Measurements from ENCODE around the gene AIP. TPM values are rescaled to one million over a fixed set of nuclear protein-coding genes. Genes with fewer than 3 reads are reported as not detected.
"Not testable (repeated sequence)": the region's sequence is repeated elsewhere in the genome, so short reads cannot be mapped to it uniquely, and the experiment has no call there.

AIP gene
- total RNA-seq, 6 donors from 2014 or later: 51.1 to 101 (median 75.3) TPM

DNA sequence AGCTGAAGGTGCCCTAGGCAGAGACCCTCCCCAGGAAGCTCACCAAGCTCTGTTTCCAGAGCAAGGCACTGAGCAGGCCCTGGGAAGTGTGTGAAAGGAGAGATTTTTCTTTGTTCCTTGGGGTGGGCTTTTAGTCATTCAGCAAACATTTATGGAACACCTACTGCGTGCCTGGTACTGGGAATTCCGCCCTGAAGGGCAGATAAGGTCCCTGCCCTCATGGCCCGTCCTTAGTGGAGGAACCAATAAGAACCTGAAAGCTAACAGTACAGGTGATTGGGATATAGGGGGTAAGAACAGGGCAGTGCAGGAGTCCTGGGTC, 17.7 kb upstream of the AIP start:
- TF ChIP-seq, protein P1, sequence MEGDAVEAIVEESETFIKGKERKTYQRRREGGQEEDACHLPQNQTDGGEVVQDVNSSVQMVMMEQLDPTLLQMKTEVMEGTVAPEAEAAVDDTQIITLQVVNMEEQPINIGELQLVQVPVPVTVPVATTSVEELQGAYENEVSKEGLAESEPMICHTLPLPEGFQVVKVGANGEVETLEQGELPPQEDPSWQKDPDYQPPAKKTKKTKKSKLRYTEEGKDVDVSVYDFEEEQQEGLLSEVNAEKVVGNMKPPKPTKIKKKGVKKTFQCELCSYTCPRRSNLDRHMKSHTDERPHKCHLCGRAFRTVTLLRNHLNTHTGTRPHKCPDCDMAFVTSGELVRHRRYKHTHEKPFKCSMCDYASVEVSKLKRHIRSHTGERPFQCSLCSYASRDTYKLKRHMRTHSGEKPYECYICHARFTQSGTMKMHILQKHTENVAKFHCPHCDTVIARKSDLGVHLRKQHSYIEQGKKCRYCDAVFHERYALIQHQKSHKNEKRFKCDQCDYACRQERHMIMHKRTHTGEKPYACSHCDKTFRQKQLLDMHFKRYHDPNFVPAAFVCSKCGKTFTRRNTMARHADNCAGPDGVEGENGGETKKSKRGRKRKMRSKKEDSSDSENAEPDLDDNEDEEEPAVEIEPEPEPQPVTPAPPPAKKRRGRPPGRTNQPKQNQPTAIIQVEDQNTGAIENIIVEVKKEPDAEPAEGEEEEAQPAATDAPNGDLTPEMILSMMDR (IDR thresholded peaks at IDR 0.05): no peak
- TF ChIP-seq EP300 (IDR thresholded peaks at IDR 0.05): no peak
- TF ChIP-seq POLR2A (IDR thresholded peaks at IDR 0.05): no peak
- no peak for TF ChIP-seq POLR2AphosphoS5 (IDR thresholded peaks at IDR 0.05)
- DNase-seq: no peak

DNA sequence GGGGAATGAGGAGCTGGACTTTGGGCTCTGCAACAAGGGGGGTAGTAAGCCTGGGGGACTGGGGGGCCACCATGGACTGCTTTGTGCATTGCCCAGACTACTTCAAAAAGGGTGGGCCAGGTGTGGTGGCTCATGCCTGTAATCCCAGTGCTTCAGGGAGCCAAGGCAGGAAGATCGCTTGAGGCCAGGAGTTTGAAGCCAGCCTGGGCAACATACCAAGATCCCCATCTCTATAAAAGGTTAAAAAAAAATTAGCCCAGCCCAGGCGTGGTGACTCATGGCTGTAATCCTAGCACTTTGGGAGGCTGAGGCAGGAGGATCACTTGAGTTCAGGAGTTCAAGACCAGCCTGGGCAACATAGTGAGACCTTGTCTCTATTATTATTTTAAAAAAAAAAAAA, 17.3 kb upstream of the AIP start:
- not testable (repeated sequence) for DNase-seq; H3K36me3 ChIP-seq; H3K27me3 ChIP-seq; H3K9me3 ChIP-seq; ATAC-seq (ENCODE audit: low FRiP score in 2 of 2)
- 71 to 81% methylated on average over 2 of the region's 2 CpGs for WGBS, 2 donors
- peak overlapping the region; percentile 85 to 96 (median 92) for H3K27ac ChIP-seq
- H3K4me1 ChIP-seq: peaks cover 33 to 53% (median 40%) of the 10 kb centered on the region in 4 donors
- H3K4me3 ChIP-seq: peak overlapping the region in 2 of 4 donors; percentile 54 to 57

More for the DNA sequence above, 17.7 kb upstream of the AIP start:
- Histone ChIP-seq H3K9me3 (no peaks in the 10 kb centered on the region), H3K27me3 (no peaks in the 10 kb centered on the region), H3K4me3 (peak overlapping the region; percentile 54 to 60 (median 58)), H3K27ac (peak overlapping the region; percentile 85 to 96 (median 92)), H3K4me1 (peaks cover 33 to 53% (median 40%) of the 10 kb centered on the region in 4 donors), H3K36me3 (no peaks in the 10 kb centered on the region)
- ATAC-seq (ENCODE audit: low FRiP score in 2 of 2): no peak
- 46 to 59% methylated on average over 3 of the region's 3 CpGs for WGBS, 2 donors

- Histone ChIP-seq H3K4me3 (no peak overlapping the region), H3K9me3 (no peaks in the 10 kb centered on the region), H3K27ac (peak overlapping the region in 1 of 4 donors; percentile 40), H3K36me3 (no peaks in the 10 kb centered on the region), H3K27me3 (no peaks in the 10 kb centered on the region), H3K4me1 (peaks cover 33 to 53% (median 40%) of the 10 kb centered on the region in 4 donors)
- no peak for TF ChIP-seq EP300 (IDR thresholded peaks at IDR 0.05)
- TF ChIP-seq POLR2AphosphoS5 (IDR thresholded peaks at IDR 0.05): no peak
- TF ChIP-seq, protein P1 (IDR thresholded peaks at IDR 0.05): no peak
- TF ChIP-seq POLR2A (IDR thresholded peaks at IDR 0.05): no peak
- WGBS, 2 donors: 76 to 81% methylated on average over 3 to 5 of the region's 5 CpGs
- ATAC-seq (ENCODE audit: low FRiP score in 2 of 2): no peak
- no peak for DNase-seq
Measured at GRCh38 chr11:67466367-67466766, 16.5 kb upstream of the AIP start.

GRCh38 chr11:67466962-67467771, 15.7 kb upstream of the AIP start:
- Histone ChIP-seq H3K9me3 (no peaks in the 10 kb centered on the region), H3K4me3 (peak overlapping the region in 2 of 4 donors; percentile 83 to 91), H3K27ac (peak overlapping the region; percentile 77 to 93 (median 90)), H3K36me3 (no peaks in the 10 kb centered on the region), H3K27me3 (no peaks in the 10 kb centered on the region), H3K4me1 (peaks cover 33 to 53% (median 40%) of the 10 kb centered on the region in 4 donors)
- TF ChIP-seq POLR2A (IDR thresholded peaks at IDR 0.05) (no peak), POLR2AphosphoS5 (IDR thresholded peaks at IDR 0.05) (no peak), EP300 (IDR thresholded peaks at IDR 0.05) (no peak)
- TF ChIP-seq, protein P1 (IDR thresholded peaks at IDR 0.05): no peak
- DNase-seq (no peak), ATAC-seq (ENCODE audit: low FRiP score in 2 of 2) (no peak)
- 68 to 78% methylated on average over 9 to 10 of the region's 11 CpGs for WGBS, 2 donors

DNA sequence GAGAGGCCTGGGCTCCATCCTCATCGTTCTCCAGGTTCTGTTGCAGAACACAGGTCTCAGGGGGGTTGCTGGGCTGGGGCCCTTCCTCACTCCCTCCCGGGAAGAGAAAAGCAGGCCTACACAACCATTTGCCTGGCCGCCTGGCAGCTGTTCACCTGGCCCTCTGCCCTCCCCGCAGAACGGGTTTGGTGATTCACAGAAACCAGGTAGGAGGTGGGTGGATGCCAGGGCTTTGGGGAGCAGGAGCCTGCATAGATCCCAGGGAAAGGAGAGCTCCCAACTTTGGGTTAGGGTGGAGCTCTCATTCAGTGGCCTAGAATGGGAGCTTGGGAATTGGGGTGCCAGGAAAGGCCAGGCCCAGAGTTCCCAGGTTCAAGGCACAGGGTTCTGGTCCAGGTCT, 14.8 kb upstream of the AIP start:
- peak overlapping the region; percentile 71 to 98 (median 87) for H3K4me3 ChIP-seq
- peak; percentile 85 to 87 for DNase-seq
- H3K27ac ChIP-seq: peak overlapping the region; percentile 77 to 93 (median 90)
- ATAC-seq (ENCODE audit: low FRiP score in 2 of 2): no peak
- WGBS, 2 donors: 56% methylated on average over 4 of the region's 5 CpGs; no CpG with 5 or more reads in 1 of the 2 donors
- no peaks in the 10 kb centered on the region for H3K36me3 ChIP-seq
- no peaks in the 10 kb centered on the region for H3K27me3 ChIP-seq
- H3K9me3 ChIP-seq: no peaks in the 10 kb centered on the region
- peak in 1 of 4 donors; percentile 20 for TF ChIP-seq POLR2A (IDR thresholded peaks at IDR 0.05)
- TF ChIP-seq POLR2AphosphoS5 (IDR thresholded peaks at IDR 0.05): no peak
- H3K4me1 ChIP-seq: peaks cover 33 to 53% (median 40%) of the 10 kb centered on the region in 4 donors

DNA sequence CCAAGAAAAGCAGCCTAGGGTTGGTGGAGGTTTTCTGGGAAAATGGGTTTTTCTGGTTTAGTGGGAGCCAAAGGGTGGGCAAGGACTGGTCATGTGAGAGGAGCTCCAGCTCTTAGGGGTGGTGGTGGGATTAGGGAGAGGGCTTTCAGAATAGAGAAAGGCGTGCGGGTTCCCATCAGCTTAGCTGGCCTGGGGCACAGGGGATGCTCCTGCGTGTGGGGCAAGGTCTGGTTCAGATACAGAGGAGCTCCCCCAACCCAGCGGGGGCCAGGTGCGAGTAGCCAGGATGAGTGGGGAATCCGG, 14.4 kb upstream of the AIP start:
- H3K27ac ChIP-seq: peak overlapping the region; percentile 77 to 93 (median 90)
- ATAC-seq (ENCODE audit: low FRiP score in 2 of 2): no peak
- peak overlapping the region; percentile 71 to 98 (median 87) for H3K4me3 ChIP-seq
- 0 to 4% methylated on average over 4 to 6 of the region's 6 CpGs for WGBS, 2 donors
- H3K4me1 ChIP-seq: peaks cover 33 to 53% (median 40%) of the 10 kb centered on the region in 4 donors
- TF ChIP-seq, protein P1 (IDR thresholded peaks at IDR 0.05): no peak
- TF ChIP-seq EP300 (IDR thresholded peaks at IDR 0.05) (no peak), POLR2AphosphoS5 (IDR thresholded peaks at IDR 0.05) (no peak), POLR2A (IDR thresholded peaks at IDR 0.05) (no peak)
- no peak for DNase-seq
- no peaks in the 10 kb centered on the region for H3K36me3 ChIP-seq
- no peaks in the 10 kb centered on the region for H3K9me3 ChIP-seq
- H3K27me3 ChIP-seq: no peaks in the 10 kb centered on the region
